ENCODE results near the gene PSMD13. TPM values are rescaled to one million over a fixed set of nuclear protein-coding genes. Genes with fewer than 3 reads are reported as not detected.
A peak's percentile ranks its signal among the peaks of the same experiment; 100 is the strongest.
"Not testable (repeated sequence)": the region's sequence is repeated elsewhere in the genome, so short reads cannot be mapped to it uniquely, and the experiment has no call there.

The PSMD13 gene
- total RNA-seq, 4 donors from 2014 or later: 64.7 to 111 (median 77.7) TPM

DNA sequence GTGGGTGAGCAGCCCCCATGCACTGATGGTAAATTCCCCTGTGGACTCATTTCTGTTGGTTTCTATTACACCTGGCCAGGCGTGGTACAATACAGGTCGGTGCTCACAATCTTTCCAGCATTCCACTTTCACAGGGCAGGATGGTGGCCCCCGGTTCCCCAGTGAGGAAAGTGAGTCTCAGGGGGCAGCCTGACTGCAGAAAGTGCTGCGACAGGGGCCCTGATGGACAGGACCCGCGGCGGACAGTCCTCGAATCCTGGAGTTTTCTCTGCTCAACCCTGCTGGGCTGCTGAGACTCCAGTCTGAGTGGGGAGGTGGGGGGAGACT is 49.1 kb downstream of the PSMD13 start:
- TF ChIP-seq POLR2A (IDR thresholded peaks at IDR 0.05) (no peak), CTCF (IDR thresholded peaks at IDR 0.05) (no peak)
- DNase-seq: no peak
- intact Hi-C loops (cut with DNase I): loop anchor here (10.0 kb wide), 1 partner anchor 81 kb away; the partner anchor contains the start of genes BET1L and RIC8A
- H3K36me3 ChIP-seq: no peaks in the 10 kb centered on the region
- H3K27me3 ChIP-seq: peaks cover 8% of the 10 kb centered on the region
- H3K9me3 ChIP-seq: no peaks in the 10 kb centered on the region
- H3K27ac ChIP-seq: no peak overlapping the region
- H3K4me1 ChIP-seq: peaks cover 17 to 26% of the 10 kb centered on the region in 2 donors
- H3K4me3 ChIP-seq (replicated peaks in 1 of 3): no peak overlapping the region
- WGBS, 2 donors: 78 to 84% methylated on average over 8 of the region's 8 CpGs

DNA sequence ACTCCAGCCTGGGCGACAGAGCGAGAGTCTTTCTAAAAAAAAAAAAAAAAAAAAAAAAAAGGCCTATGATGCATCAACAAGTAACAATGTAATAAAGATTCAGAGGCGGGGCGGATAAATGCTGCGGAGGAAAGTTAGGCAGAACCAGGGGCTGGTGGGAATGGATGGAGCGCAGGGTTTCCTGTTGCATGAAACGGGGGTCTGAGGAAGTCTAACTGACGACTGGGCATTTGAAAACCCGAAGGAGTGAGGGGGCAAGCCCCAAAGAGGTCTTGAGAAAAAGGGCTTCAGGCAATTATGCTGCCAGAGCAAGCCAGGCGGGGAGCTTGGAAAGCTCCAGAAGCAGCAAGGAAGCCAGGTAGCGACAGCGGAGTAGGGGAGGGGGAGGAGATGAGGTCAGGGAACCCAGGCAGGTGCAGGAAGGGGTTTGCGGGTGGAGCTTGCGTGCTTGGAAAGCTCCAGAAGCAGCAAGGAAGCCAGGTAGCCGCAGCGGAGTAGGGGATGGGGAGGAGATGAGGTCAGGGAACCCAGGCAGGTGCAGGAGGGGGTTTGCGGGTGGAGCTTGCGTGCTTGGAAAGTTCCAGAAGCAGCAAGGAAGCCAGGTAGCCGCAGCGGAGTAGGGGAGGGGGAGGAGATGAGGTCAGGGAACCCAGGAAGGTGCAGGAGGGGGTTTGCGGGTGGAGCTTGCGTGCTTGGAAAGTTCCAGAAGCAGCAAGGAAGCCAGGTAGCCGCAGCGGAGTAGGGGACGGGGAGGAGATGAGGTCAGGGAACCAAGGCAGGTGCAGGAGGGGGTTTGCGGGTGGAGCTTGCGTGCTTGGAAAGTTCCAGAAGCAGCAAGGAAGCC is 50.4 kb downstream of the PSMD13 start:
- DNase-seq: peak; percentile 48 to 57
- not testable (repeated sequence) for H3K9me3 ChIP-seq, H3K27me3 ChIP-seq, H3K36me3 ChIP-seq, H3K27ac ChIP-seq
- 61 to 65% methylated on average over 27 of the region's 27 CpGs for WGBS, 2 donors
- intact Hi-C loops (cut with DNase I): loop anchor here (10.0 kb wide), 1 partner anchor 82 kb away; the partner anchor contains the start of genes BET1L and RIC8A
- peak overlapping the region in 1 of 3 donors; percentile 73 for H3K4me3 ChIP-seq (replicated peaks in 1 of 3)
- H3K4me1 ChIP-seq: peaks cover 13 to 20% of the 10 kb centered on the region in 2 donors

DNA sequence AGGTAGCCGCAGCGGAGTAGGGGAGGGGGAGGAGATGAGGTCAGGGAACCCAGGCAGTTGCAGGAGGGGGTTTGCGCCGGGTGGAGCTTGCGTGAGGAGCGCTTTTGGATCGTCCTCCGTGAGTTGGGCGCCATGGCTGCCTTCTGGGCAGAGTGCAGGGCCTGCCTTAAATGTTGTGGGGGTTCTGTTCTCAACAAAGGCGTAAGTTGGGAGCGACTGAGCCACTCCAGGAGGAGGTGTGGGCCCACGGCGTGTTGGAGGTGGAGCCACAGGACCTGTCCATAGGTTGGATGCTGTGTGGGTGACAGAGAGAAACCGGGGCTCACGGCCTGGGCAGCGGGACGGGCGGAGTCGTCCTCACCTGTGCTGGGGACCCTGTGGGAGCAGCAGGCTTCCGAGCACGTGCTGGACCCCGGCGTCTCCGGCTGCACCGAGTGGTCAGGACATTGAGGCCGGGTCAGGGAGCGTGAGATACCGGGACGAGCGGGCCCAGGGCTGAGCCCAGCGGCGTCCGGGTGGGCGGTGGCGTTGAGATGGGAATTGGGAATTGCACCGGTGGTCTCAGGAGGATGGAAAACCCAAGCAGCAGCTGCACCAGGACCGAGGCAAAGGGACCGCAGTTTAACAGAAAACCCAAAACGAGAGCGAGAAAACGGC is 51.2 kb downstream of the PSMD13 start:
- no peak for TF ChIP-seq POLR2A (IDR thresholded peaks at IDR 0.05)
- DNase-seq: peak in 1 of 2 donors; percentile 23
- Histone ChIP-seq H3K4me1 (peaks cover 13 to 20% of the 10 kb centered on the region in 2 donors), H3K36me3 (no peaks in the 10 kb centered on the region), H3K9me3 (no peaks in the 10 kb centered on the region), H3K27ac (no peak overlapping the region), H3K27me3 (no peaks in the 10 kb centered on the region), H3K4me3 (replicated peaks in 1 of 3) (peak overlapping the region; percentile 3 to 73 (median 51))
- intact Hi-C loops (cut with DNase I): loop anchor here (10.0 kb wide), 1 partner anchor 83 kb away; the partner anchor contains the start of genes BET1L and RIC8A
- 25% methylated on average over 29 to 38 of the region's 41 CpGs for WGBS, 2 donors

DNA sequence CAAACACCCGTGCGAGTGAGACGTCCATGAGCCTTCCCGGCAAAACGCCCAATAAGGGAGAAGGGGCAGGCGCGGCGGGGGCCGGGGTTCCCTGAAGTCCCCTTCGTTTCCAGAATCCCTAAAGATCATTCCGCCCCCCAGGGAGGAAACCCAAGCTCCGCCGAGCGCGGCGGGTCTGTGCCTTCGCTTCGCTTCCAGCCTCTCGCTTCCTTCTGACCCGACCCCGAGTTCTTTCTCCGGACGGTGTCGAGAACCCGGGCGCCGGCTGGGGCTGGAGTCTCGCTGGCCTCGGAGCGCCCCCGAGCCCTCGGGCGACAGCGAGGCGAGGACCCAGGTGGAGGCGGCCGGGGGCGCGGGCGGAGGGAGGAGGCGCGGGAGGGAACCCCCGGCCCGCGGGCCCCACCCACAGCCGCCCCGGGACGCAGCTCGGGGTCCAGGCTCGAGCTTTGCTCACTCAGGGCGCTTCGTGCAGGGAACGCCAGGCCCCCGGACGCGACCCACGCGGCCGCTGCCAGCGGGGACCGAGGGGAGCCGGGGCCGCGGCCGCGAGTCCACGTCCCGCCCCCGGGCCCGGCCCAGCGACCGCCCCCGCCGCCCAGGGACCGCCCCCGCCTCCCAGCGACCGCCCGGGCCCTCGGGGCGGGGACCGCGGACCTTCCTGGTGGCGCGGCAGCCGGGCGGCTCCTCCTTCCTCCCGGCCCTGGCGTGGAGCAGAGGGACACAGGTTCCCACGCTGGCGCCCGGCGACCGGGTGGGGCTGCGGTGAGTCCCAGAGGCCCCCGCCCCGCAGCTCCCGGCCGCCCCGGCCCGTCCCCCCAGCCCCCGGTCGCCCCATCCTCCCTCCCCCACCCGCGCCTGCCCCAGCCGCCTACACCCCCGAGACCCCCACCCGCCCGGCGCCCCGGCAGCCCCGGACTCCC is 52.0 kb downstream of the PSMD13 start, which contains the start of gene PGGHG:
Gene PGGHG, plus strand, starts transcription at position 649 of the 920 bp plus-strand sequence. CDS start 691 bp downstream, outside the sequence.
- H3K36me3 ChIP-seq: no peaks in the 10 kb centered on the region
- peak; percentile 73 to 75 for DNase-seq
- H3K27me3 ChIP-seq: no peaks in the 10 kb centered on the region
- H3K4me1 ChIP-seq: peaks cover 13 to 20% of the 10 kb centered on the region in 2 donors
- intact Hi-C loops (cut with DNase I): loop anchor here (10.0 kb wide), 1 partner anchor 84 kb away; the partner anchor contains the start of genes BET1L and RIC8A
- no peaks in the 10 kb centered on the region for H3K9me3 ChIP-seq
- no peak for TF ChIP-seq CTCF (IDR thresholded peaks at IDR 0.05)
- H3K27ac ChIP-seq: peak within 1 kb of the TSS in 2 of 3 donors; percentile 28 to 59
- peak within 1 kb of the TSS; percentile 3 to 73 (median 51) for H3K4me3 ChIP-seq (replicated peaks in 1 of 3)
- 0 to 1% methylated on average over 27 to 43 of the region's 112 CpGs for WGBS, 2 donors

GRCh38 chr11:289398-289711 is 52.6 kb downstream of the PSMD13 start:
- Histone ChIP-seq H3K27ac (peak overlapping the region in 2 of 3 donors; percentile 17 to 28), H3K9me3 (no peaks in the 10 kb centered on the region), H3K27me3 (no peaks in the 10 kb centered on the region), H3K4me3 (replicated peaks in 1 of 3) (peak overlapping the region in 1 of 3 donors; percentile 73), H3K36me3 (no peaks in the 10 kb centered on the region), H3K4me1 (peaks cover 13 to 20% of the 10 kb centered on the region in 2 donors)
- TF ChIP-seq CTCF (IDR thresholded peaks at IDR 0.05) (no peak), POLR2A (IDR thresholded peaks at IDR 0.05) (no peak)
- WGBS, 2 donors: 30 to 60% methylated on average over 1 to 2 of the region's 14 CpGs
- intact Hi-C loops (cut with DNase I): loop anchor here (10.0 kb wide), 1 partner anchor 85 kb away; the partner anchor contains the start of genes BET1L and RIC8A
- DNase-seq: peak in 1 of 2 donors; percentile 7
